Glutamatergic neuron (in vitro differentiated cells): ENCODE results near the gene PTPRN2. TPM values are rescaled to one million over a fixed set of nuclear protein-coding genes. Genes with fewer than 3 reads are reported as not detected.

ENCODE experiments used
- DNase-seq: peaks from one replicate; pipeline ENCODE4 v3.0.0; 2022
- H3K27ac Mint-ChIP-seq: one replicate; pipeline ENCODE4 v1.8.0; 2020; ENCODE audit warnings: mild to moderate bottlenecking, mixed read lengths, inconsistent platforms; ENCODE audit not compliant: unreplicated experiment
- H3K27me3 Mint-ChIP-seq: one replicate; pipeline ENCODE4 v1.8.0; 2020; ENCODE audit warnings: mild to moderate bottlenecking, moderate library complexity, mixed read lengths, inconsistent platforms; ENCODE audit not compliant: unreplicated experiment
- H3K36me3 Mint-ChIP-seq: one replicate; pipeline ENCODE4 v1.8.0; 2020; ENCODE audit warnings: mild to moderate bottlenecking, mixed read lengths, inconsistent platforms; ENCODE audit not compliant: unreplicated experiment
- H3K4me1 Mint-ChIP-seq: one replicate; pipeline ENCODE4 v1.8.0; 2020; ENCODE audit warnings: mild to moderate bottlenecking, low read depth, mixed read lengths, inconsistent platforms; ENCODE audit not compliant: unreplicated experiment
- H3K4me3 Mint-ChIP-seq: one replicate; pipeline ENCODE4 v1.8.0; 2020; ENCODE audit warnings: mild to moderate bottlenecking, mixed read lengths, inconsistent platforms; ENCODE audit not compliant: unreplicated experiment
- H3K9me3 Mint-ChIP-seq: one replicate; pipeline ENCODE4 v1.8.0; 2020; ENCODE audit warnings: mild to moderate bottlenecking, moderate library complexity, mixed read lengths, inconsistent platforms; ENCODE audit not compliant: unreplicated experiment
- total RNA-seq: library from RNA; stranded (reverse); fragmentation: NEBNext Ultra II Directional; extraction: Animal tissue kit (Norgen Biotek cat#: 25700); gene quantifications from one replicate; pipeline ENCODE4 v1.2.1, GENCODE V29; 2021; ENCODE audit not compliant: unreplicated experiment
- TF ChIP-seq, protein P1 (sequence below): fragments of 200-600 bp; sonication (generic); IDR thresholded peaks from one replicate; pipeline ENCODE4 v1.5.0; 2021; ENCODE audit not compliant: partially characterized antibody, unreplicated experiment

The PTPRN2 gene
- total RNA-seq, 1 donor from 2014 or later = 49.0 TPM

DNA sequence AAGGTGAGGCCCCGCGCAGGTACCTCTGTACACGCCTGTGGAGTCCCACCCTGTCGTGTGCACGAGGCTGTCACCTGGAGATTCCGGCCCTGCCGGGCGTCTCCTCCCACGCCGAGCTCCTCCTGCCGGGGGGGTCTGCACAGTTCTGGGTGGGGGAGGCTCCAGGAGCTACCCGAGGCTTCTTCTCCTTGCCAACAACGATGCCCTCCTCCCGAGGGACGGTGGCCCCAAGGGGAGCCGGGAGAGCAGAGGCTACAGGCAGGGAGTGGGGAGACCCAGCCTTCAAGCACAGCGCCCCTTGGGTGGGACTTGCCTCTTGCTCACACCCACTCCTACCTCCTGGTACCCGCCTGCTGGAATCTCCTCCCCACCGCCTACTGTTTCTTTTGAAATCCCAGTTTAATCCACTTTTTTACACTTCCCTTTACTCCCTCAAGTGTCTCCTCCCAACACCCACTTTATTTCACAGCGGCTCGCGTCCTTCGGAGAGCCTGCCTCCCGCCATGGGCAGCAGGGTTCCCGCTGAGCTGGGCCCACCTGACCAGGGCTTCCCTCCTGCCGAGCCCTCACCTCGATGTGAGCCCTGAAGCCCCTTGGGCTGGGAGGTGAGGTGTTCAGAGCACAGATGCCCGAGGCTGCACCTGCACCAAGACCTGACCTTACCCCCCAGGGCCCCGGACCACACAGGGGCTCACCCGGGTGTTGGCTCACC lies 912.8 kb downstream of the PTPRN2 start:
- DNase-seq = no peak
- Mint-ChIP-seq H3K27me3 (peaks cover 8% of the 10 kb centered on the region), H3K4me1 (peaks cover 13% of the 10 kb centered on the region), H3K36me3 (no peaks in the 10 kb centered on the region), H3K9me3 (peaks cover 8% of the 10 kb centered on the region), H3K27ac (no peak overlapping the region), H3K4me3 (no peak overlapping the region)
- TF ChIP-seq, protein P1, sequence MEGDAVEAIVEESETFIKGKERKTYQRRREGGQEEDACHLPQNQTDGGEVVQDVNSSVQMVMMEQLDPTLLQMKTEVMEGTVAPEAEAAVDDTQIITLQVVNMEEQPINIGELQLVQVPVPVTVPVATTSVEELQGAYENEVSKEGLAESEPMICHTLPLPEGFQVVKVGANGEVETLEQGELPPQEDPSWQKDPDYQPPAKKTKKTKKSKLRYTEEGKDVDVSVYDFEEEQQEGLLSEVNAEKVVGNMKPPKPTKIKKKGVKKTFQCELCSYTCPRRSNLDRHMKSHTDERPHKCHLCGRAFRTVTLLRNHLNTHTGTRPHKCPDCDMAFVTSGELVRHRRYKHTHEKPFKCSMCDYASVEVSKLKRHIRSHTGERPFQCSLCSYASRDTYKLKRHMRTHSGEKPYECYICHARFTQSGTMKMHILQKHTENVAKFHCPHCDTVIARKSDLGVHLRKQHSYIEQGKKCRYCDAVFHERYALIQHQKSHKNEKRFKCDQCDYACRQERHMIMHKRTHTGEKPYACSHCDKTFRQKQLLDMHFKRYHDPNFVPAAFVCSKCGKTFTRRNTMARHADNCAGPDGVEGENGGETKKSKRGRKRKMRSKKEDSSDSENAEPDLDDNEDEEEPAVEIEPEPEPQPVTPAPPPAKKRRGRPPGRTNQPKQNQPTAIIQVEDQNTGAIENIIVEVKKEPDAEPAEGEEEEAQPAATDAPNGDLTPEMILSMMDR = no peak

DNA sequence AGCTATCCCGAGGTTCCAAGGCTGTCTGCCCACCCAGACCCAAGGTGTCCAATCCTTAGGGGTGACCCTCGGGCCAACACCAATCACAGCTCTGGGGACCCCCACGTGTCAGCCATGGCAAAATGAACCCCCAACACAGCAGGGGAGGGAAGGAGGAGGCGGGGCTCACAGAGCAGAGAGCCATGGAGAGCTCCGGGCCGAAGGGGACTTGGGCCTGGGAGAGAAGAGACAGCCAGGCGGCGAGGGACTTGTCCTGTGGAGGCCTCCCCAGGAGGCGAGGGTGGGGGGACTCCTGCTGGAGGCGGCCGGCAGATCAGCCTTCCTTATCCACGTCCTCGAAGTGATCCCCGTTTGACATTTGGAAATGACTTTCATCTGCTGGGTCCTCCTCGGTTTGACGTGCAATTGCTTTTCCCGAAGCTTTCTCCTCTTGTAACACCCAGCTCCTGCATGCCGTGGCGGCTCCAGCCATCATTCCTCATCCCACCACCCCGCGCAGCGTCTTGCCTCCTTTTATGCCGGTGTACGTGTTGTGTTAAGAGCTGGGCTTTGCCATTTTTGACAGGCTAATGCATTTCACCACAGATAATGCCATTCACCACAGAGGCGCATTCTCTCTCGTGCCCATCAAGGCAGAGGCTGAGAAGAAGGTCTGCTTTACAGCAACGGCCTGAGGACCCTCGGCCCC lies 913.5 kb downstream of the PTPRN2 start:
- Mint-ChIP-seq H3K36me3 (no peaks in the 10 kb centered on the region), H3K27ac (no peak overlapping the region)
- DNase-seq = no peak

DNA sequence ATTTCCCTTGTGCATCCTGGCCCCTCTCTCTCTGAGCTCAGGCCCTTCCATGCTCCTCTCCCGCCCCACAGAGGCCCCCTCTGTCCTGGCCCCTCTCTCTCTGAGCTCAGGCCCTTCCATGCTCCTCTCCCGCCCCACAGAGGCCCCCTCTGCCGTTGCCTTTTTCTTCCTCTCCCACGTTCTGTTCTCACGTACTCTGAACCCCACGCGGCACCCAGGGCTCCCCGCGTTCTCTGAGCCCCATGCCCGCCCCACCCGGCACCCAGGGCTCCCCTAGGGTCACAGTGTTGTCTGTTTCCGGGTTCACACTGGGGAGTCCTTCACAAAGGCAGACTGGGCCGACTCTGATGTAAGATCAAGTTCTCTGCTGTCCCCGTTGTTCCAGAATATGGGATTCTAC lies 914.0 kb downstream of the PTPRN2 start:
- DNase-seq = no peak
- H3K27ac Mint-ChIP-seq = no peak overlapping the region
- peaks cover 9% of the 10 kb centered on the region for H3K9me3 Mint-ChIP-seq
- no peak overlapping the region for H3K4me3 Mint-ChIP-seq
- peaks cover 8% of the 10 kb centered on the region for H3K27me3 Mint-ChIP-seq
- no peaks in the 10 kb centered on the region for H3K36me3 Mint-ChIP-seq
- peaks cover 11% of the 10 kb centered on the region for H3K4me1 Mint-ChIP-seq
- TF ChIP-seq, protein P1 = no peak

More for the DNA sequence above, 913.5 kb downstream of the PTPRN2 start:
- TF ChIP-seq, protein P1 = no peak
- no peak overlapping the region for H3K4me3 Mint-ChIP-seq
- H3K9me3 Mint-ChIP-seq = peaks cover 9% of the 10 kb centered on the region
- peaks cover 13% of the 10 kb centered on the region for H3K4me1 Mint-ChIP-seq
- peaks cover 8% of the 10 kb centered on the region for H3K27me3 Mint-ChIP-seq

DNA sequence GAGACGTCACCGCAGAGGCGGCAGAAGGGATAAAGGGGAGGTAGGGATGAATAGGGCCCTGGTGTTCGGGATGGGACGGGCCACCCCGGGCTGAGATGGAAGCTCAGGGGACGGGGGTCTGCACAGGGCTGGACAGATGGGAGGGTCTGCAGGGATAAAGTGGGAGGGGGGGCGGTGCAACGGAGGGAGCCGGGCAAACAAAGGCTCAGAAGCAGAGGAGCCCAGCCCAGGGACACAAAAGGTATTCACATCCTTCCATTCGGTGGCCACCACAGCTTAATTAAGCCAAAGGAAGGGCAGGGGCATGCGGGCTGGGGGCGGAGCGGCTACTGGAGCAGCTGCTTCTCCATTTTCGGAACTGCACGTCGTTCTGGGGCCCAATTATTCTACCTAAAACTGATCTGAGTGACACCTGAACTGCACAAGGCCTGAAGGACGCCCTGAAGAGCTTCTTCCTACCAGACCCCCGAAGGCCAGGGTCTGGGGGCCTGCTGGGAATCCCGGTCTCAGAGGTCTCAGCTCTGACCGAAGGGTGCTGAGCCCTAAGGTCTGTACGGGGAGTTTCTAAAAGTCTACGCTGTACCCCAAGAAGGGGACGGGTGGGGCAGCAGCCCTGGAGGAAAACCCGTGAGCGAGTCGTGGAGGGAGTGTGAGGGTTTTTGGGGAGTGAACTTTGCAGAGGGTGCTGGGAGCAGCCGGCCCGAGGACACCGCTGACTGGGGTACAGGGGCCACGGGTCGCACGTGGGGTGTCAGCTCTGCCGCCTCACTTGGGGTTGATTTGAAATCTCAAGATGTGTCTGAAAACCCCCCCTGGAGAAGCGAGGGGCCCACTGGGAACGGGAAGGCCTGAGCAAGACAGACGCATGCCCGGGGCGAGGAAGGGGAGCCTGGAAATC lies 916.0 kb downstream of the PTPRN2 start:
- H3K27ac Mint-ChIP-seq = no peak overlapping the region

More for the DNA sequence above, 916.0 kb downstream of the PTPRN2 start:
- H3K36me3 Mint-ChIP-seq = no peaks in the 10 kb centered on the region
- TF ChIP-seq, protein P1 = no peak
- DNase-seq = no peak
- H3K4me3 Mint-ChIP-seq = no peak overlapping the region
- H3K27me3 Mint-ChIP-seq = peaks cover 5% of the 10 kb centered on the region
- H3K4me1 Mint-ChIP-seq = peaks cover 6% of the 10 kb centered on the region
- peaks cover 9% of the 10 kb centered on the region for H3K9me3 Mint-ChIP-seq
